ENCODE results near the gene RANBP9.
A peak's percentile ranks its signal among the peaks of the same experiment; 100 is the strongest.

The RANBP9 gene

DNA sequence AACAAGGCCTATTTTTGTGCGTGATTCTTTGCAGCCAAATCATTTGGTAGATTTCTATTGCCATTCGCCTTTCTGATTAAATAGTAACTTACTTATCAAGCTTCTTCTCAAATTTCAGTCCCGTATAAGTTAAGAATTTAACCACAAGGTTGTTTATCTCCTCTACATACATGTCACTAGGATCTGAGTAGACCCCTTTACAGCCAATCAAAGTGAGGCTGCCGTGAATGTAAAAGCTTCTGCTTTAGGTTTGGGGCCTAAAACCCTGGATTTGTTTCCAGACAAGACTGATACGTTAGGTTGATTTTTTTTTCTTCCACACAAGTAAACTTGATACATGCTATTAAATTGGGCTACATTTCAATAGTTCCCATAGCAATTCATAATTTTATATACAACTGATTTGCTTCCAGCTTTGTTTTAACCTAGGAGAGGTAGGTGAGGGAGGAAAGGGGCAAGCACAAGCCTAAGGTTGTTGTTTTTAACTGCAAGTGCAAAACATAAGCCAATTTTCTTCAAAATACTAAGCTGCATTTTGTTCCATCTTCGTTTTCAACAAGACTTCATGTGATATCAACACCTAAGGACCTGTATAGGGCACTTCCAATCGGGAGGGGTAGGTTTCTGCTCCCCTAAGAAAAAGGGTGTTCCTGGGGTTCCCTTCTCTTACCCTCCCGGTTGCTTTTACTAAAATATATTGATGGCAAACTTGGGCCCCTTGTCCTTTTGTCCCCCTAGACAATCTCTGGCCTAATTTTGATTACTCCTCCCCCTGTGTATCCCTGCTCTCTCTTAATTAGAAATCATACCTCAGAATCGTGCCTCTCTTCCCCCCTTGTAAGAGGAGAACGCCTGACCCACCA, 1.7 kb downstream of the RANBP9 start:
- DNase-seq = no peak
- TF ChIP-seq, protein P1, sequence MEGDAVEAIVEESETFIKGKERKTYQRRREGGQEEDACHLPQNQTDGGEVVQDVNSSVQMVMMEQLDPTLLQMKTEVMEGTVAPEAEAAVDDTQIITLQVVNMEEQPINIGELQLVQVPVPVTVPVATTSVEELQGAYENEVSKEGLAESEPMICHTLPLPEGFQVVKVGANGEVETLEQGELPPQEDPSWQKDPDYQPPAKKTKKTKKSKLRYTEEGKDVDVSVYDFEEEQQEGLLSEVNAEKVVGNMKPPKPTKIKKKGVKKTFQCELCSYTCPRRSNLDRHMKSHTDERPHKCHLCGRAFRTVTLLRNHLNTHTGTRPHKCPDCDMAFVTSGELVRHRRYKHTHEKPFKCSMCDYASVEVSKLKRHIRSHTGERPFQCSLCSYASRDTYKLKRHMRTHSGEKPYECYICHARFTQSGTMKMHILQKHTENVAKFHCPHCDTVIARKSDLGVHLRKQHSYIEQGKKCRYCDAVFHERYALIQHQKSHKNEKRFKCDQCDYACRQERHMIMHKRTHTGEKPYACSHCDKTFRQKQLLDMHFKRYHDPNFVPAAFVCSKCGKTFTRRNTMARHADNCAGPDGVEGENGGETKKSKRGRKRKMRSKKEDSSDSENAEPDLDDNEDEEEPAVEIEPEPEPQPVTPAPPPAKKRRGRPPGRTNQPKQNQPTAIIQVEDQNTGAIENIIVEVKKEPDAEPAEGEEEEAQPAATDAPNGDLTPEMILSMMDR (IDR thresholded peaks at IDR 0.05; ENCODE audit: low read depth, low read length) = no peak

DNA sequence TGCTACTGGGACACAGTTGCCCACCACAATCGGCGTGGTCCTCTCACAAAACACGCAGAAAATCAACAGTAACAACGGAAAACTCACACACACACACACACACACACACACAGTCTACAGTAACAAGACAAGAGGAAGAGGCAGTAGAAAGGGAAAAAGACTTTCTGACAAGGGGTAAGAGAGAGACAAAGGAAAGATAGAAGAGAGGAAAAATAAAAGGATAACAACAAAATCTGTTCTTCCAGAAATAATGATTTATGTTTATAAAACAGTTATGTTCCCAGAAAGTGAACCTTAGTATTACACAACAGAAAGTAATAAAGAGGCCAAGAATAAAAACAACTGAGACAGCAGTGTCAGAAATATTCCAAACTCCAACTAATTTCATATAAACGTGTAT, 2.9 kb downstream of the RANBP9 start:
- no peak for DNase-seq
- TF ChIP-seq, protein P1 (IDR thresholded peaks at IDR 0.05; ENCODE audit: low read depth, low read length) = no peak
- Histone ChIP-seq H3K9me3 (no peaks in the 10 kb centered on the region), H3K4me1 (no peaks in the 10 kb centered on the region; the same call in 1 of the 2 replicates), H3K4me3 (ENCODE audit: low read depth, low read length) (peak overlapping the region; percentile 91), H3K27me3 (no peaks in the 10 kb centered on the region), H3K36me3 (no peaks in the 10 kb centered on the region)

More for the DNA sequence above, 1.7 kb downstream of the RANBP9 start:
- Histone ChIP-seq H3K4me3 (ENCODE audit: low read depth, low read length) (peak overlapping the region; percentile 91), H3K36me3 (no peaks in the 10 kb centered on the region), H3K27me3 (no peaks in the 10 kb centered on the region), H3K4me1 (no peaks in the 10 kb centered on the region; the same call in 1 of the 2 replicates), H3K9me3 (no peaks in the 10 kb centered on the region)

DNA sequence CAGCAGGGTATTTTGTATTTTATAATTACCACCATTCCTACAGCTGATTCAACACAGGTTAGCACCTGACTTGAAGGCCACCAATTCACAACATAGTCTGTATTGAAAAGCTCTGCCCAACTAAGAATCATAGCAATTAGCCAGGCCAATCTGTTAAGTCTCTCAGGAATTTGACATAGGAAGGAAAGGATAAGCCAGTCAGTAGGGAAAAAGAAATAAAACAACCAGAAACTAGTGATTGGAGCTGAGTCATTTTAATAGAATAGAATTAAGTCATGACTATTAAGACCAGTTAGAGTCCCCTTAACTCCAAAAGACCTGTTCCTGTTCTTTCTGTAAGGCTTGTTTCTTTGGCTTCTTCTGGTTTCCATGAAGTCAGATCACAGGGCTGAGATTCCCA, 8.1 kb downstream of the RANBP9 start:
- Histone ChIP-seq H3K4me3 (ENCODE audit: low read depth, low read length) (no peak overlapping the region), H3K27me3 (no peaks in the 10 kb centered on the region), H3K4me1 (no peaks in the 10 kb centered on the region; the same call in 1 of the 2 replicates), H3K9me3 (no peaks in the 10 kb centered on the region), H3K36me3 (no peaks in the 10 kb centered on the region)
- no peak for DNase-seq
- TF ChIP-seq, protein P1 (IDR thresholded peaks at IDR 0.05; ENCODE audit: low read depth, low read length) = no peak

DNA sequence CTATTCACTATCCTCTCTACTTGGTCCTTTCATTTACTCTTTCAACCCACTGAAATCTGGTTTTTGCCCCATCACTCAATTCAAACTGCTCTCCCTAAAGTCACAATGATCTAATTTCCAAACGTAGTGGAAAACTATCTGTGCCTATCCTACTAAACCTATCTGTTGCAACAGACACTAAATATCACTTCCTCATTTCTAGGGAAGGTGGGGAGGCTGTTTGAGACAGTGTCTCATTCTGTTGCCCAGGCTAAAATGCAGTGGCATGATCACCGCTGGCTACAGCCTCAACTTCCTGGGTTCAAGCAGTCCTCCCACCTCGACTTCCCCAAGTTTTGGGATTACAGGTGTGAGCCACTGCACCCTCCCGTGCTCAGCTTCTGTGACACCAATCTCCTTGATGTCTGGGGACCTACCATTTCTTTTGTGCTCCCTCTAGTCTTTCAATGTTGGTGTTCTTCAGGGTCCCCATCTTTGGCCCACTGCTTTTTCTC, 8.8 kb downstream of the RANBP9 start:
- no peak for DNase-seq
- TF ChIP-seq, protein P1 (IDR thresholded peaks at IDR 0.05; ENCODE audit: low read depth, low read length) = no peak
- no peaks in the 10 kb centered on the region for H3K9me3 ChIP-seq
- no peak overlapping the region for H3K4me3 ChIP-seq (ENCODE audit: low read depth, low read length)
- H3K4me1 ChIP-seq = no peaks in the 10 kb centered on the region
- no peaks in the 10 kb centered on the region for H3K36me3 ChIP-seq
- no peaks in the 10 kb centered on the region for H3K27me3 ChIP-seq

DNA sequence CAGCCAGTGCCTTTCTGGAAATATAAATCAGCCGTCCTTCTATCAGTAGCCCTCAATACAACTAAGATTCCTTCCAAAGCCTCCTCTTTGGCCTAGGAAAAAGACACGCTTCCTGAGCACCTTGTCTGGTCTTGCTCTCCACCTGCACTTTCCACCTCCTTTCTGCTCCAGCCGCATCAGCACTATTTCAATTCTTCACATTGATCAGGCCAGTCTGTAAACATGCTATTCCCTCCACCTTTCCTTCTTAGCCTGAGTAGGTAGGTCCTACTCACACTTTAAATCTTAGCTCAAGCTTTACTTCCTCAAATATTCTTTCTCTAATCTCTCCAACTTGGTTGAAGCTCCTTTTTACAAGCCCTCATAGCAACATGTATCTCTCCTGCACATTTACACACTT, 11.4 kb downstream of the RANBP9 start:
- Histone ChIP-seq H3K27me3 (no peaks in the 10 kb centered on the region), H3K4me1 (no peaks in the 10 kb centered on the region), H3K9me3 (no peaks in the 10 kb centered on the region), H3K4me3 (ENCODE audit: low read depth, low read length) (no peak overlapping the region), H3K36me3 (no peaks in the 10 kb centered on the region; the same call in none of the 2 replicates)
- TF ChIP-seq, protein P1 (IDR thresholded peaks at IDR 0.05; ENCODE audit: low read depth, low read length) = no peak
- no peak for DNase-seq

DNA sequence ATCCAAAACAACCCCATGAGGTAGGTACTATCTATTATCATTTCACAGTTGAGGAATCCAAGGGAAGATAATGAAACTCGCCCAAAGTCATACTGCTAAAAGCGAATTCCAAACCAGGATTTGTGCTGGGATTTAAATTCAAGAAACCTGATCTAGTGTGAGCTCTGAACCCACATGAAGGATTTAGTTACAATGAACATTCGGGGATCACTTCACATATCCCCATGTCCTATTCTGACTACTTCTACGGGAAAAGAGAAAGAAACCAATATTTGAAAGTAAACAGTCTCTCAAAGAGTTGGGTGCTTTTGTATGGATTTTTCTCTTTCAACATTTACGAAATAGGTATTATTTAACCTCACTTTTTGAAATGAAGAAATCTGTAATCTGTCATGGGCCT, 12.9 kb downstream of the RANBP9 start:
- DNase-seq = no peak
- Histone ChIP-seq H3K36me3 (no peaks in the 10 kb centered on the region; the same call in none of the 2 replicates), H3K4me1 (no peaks in the 10 kb centered on the region), H3K9me3 (no peaks in the 10 kb centered on the region), H3K27me3 (no peaks in the 10 kb centered on the region), H3K4me3 (ENCODE audit: low read depth, low read length) (no peak overlapping the region)
- TF ChIP-seq, protein P1 (IDR thresholded peaks at IDR 0.05; ENCODE audit: low read depth, low read length) = no peak

All from BE2C (cell line).